UCSD-AML1 (cell line): ENCODE data around the gene SPATC1L.

ENCODE experiments used
- DNase-seq: peaks from one replicate; lab custom pipeline; 2025; ENCODE audit not compliant: unreplicated experiment; lab: John Stamatoyannopoulos, UW

SPATC1L gene

DNA sequence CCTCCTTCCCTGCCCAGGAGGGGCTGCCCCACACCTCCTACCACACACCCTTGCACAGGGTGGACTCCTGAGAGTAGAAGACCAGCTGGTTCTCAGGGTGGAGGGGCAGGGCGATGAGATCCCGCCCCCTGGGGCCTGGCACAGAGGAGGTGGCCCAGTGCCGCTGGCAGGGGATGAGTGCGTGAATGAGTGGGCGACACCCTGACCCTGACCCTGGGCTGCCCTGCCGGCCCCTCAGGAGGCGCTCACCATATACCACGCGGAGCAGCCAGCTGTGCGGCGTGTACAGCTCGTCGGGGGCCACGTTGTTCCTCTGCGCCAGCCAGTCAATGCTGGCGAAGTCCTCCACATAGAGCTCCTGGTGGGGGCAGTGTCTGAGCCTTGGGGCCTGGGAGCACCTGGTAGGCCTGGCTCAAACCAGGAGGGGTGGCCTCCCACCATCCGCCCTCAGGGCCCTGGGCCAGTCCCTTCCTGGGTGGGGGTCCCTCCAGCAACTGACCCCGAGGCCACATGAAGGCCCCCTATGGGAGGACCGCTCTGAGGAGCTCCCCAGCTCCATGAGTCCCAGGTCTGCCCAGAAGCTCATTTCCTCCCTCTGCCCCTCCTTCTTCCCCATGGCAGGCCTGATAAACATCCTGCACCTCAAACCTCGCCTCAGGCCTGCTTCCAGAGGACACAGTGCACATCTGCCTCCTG lies 31.3 kb upstream of the SPATC1L start:
- DNase-seq, result no peak

DNA sequence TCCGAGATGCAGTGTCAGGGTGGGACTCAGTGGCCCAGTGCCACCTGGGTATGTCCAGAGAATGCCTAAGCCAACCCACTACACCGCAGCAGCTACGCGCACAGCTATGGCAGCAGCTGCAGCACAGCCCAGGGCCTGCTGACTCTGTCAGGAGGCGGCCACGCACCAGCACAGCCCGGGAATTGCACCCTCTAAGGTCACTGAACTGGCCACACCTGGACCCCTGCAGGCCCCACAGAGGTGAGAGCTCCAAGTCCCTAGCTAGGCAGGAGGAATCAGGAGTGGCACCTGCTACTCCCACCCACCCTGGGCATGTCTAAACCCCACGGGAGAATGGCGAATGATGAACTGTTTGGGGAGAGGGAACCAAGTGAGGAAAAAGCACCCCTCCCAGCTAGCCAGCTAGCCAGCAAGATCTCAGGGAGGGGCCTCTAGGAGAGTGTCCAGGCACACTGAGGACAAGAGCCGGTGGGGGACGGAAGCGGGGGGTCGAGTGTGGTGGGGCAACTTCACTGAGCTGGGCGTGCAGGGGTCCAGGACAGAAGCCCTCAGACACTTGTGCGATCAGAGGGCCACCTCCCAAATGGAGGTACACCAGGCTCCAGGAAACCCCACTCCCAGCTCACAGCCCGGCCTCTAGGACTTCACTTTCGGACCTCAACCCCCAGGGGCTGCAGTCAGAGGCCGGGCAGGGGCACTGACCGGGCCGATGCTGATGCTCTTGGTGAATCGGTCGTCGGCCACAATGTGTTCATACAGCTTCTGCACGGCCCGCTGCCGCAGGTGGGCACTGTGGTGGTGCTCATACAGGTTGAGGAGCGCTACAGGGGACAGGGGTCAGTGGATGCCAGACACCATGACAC lies 30.4 kb upstream of the SPATC1L start:
- DNase-seq, result no peak

DNA sequence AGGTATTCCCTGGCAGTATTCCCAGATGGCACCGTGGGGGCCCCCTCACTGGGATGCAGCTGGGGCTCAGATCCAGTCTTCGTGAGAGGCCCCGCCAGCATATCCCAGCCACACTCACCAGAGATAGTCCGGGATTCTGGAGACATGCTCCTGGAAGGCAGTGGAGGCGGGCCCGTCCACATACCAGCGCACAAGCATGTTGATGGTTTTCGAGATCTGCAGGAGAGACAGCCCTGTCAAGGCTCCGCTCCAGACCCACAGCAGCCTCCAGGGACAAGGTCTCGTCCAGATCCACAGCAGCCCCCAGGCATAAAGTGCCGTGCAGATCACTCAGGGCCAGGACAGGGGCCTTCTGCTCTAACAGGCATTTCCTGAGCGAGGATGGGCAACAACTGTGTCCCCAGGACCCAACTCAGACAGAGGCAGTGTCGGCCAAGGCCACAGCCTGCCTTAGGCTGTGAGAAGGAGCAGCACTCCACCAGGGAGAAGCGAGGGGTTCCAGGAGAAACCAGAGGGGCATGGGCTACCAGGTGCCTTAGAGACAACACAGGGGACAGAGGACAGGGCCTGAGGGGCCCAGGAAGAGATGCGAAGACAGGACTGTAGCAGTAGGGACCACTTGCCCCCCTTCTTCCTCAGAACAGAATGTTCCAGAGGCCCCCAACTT lies 29.5 kb upstream of the SPATC1L start:
- no peak for DNase-seq

DNA sequence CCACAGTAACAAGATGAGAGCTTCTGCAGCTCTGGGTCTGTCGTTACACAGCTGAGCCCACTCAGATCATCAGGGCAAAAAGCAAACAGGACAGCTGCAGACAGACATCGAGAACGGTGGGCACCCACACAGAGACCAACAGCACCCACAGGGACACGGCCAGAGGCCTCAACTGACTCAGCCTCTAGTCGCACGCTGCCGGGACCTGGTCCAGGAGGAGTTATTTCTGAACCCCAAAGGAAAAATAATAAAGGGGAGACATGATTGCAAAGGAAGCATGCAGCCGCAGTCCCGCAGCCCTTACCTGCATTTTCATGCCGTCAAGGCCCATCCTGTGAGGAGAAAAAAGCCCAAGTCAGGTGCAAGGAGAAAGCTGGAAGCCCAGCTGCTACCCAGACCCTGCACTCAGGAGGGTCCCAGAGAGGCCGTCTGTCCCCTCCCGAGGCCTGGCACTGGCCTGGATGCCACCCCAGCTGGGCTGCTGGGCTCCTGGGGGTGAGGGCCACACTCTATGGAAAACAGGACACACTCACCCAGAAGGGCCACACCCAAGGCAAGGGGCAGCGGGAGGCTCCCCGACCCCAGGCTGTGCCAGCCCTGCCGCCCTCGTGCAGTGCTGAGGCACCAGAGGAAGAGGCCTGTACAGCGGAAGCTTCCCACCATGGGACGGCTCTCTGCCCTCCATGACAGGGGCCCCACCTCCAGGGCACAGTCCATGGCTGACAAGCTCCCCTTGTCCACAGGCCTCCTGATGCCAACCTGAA lies 28.6 kb upstream of the SPATC1L start:
- no peak for DNase-seq

DNA sequence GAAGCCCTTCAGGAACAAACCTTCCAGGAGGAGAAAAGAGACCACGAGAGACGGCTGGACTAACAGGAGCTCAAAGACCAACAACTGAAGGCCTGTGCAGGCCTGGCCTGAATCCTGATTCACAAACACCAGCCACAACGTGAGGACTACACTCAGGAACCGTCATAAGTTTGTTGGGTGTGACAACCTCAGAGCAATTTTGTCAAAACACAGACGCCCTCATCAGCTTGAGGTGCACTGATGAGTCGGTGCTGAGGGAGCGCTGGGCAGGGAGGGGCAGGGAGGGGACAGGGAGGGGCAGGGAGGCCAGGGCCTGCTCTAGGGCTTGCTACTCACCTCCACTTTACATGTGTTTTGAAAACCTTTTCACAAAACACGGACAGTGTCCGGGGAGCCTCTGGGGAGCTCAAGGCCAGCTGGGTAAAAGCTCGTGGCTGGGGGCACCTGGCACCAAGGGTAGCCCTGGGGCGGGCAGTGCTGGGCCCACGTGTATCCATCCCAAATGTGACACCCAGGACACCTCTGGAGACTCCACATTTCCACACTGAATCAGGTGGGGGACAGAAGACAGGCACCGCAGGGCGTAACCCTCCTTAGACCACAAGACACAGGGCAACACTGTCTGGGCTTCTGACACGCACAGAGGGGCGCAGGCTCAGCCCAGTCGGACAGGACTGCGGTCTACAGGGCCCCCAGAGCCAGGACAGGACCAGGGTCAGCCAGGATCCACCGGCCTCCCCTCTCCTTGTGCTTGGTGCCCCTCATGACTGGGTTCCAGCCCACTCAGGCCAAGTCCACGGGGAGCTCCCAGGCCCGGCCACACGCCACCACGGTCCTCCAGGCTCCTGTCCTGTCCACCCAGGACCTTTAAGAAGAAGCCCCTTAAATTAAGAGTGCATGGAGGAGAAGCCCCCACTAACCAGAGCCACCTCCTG lies 27.8 kb upstream of the SPATC1L start:
- DNase-seq, result no peak

DNA sequence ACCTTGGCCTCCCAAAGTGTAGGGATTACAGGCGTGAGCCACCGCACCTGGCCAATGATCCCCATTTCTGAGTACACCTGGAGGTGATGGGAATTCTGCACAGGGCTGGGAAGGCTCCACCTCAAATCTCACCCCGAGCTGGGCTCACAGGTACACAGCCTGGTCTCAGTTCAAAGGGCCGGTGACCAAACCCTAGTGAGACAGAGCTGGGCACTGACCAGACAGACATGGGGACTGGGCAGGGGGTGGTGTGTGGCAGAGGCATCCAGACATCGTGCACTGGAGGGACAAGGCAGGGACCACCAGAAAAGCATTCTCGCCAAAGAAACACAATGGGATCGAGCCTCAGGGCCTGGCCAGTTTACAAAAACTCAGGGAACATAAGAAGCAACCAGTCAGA lies 27.1 kb upstream of the SPATC1L start:
- no peak for DNase-seq

DNA sequence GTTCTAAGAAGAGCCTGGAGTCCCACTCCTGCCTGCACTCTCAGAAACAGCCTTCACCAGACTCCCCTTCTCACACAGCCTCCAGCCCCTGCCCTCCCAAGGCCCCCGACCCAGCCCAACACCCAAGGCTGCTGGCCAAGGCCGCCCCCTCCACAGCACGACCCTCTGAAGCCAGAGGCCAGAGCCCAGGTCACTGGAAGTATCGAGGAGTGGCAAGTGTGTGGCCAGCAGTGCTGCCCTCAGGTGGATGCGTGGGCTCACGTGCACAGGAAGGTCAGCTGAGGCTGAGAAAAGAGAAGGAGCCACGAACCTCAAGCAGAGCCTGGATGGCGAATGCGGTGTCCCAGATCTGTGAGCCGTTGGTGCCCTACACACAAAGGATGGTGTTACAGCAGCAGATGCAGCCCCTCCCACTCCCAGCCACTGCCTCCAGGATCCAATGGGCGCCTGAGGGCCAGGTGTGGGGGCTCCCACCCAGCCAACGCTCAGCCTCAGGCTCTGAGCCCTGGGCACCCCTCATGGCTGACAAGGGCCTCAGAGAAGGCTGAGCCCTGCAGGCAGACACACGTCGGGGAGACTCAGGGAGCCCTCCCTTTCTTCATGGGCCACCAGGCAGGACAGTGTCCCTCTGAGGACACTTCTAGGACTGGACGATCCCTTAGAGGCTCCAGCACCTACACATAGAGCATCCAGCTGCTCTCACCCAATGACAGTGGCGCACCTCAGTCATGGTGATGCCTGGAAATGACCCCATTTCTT lies 26.3 kb upstream of the SPATC1L start:
- no peak for DNase-seq

DNA sequence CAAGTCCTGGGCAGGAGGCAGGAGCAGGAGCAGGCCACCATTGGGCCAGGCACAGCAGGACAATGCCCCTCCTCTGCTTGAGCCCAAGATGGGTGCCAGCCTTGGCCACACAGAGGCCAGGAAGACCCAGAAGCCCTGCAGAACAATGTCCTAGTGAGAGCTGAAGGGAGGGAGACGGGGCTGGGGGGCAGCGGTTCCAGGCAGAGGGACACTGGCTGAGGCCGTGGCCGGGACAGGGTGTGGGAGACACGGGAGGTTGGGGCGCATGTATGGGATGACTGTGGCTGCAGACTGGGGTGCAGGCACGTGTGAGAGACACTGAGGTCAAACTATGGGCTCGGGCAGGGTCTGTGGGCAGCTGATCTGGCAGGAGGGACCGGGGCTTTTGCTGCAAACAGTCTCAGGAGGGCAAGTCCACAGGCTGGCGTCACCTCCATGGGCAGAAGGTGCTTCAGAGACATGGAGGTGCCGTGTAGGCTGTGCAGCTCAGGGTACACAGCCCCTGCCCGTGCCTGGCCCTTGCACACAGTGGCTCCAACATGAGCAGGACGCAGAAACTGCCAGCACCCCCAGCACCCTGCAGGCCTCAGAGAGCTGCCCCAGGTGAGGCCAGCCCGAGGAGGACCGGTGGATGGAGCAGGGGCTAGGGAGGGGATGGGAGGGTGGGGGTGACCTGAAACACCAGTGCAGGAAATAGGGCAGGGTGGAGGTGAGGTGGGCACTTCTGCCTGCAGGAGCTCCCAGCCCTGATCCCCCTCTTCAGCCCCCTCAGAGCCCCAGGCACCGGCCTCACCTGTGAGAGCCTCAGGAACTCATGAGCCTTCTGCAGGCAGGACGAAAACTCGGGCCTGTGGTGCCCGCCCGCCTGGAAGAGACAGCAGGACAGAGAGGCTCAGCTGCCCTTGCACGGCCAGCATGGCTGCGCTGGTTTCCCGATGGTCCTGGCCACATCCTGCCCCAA lies 24.8 kb upstream of the SPATC1L start:
- no peak for DNase-seq

DNA sequence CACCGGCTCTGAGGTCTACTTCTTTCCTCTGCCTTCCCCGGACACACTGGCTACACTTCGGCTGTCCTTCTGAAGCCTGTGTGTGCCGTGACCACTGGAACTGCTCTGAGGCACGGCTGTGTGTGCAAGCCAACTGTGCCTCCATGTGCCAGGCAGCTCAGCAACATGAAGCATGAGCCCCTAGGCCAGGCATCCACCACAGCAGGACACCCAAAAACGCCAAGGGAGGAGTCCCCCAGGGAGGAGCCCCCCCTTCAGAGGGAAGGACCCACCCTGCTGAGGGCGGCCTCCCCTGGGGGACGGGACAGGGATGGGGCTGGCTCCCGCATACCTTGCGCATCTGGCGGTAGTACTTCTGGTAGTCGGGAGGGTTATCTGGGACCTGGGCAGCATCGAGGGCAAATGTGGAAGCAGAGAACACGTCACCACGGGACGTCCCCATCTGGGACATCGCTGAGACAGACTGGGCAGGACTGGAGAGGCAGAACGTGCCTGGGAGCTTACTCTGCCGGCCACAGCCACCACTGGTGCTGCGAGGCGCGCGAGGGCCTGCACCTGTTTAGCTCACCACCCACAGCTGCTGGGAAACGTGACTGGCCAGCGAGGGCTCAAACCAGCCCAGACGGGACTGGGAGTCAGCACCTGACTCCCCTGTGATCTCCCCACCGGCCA lies 23.8 kb upstream of the SPATC1L start:
- DNase-seq, result no peak

DNA sequence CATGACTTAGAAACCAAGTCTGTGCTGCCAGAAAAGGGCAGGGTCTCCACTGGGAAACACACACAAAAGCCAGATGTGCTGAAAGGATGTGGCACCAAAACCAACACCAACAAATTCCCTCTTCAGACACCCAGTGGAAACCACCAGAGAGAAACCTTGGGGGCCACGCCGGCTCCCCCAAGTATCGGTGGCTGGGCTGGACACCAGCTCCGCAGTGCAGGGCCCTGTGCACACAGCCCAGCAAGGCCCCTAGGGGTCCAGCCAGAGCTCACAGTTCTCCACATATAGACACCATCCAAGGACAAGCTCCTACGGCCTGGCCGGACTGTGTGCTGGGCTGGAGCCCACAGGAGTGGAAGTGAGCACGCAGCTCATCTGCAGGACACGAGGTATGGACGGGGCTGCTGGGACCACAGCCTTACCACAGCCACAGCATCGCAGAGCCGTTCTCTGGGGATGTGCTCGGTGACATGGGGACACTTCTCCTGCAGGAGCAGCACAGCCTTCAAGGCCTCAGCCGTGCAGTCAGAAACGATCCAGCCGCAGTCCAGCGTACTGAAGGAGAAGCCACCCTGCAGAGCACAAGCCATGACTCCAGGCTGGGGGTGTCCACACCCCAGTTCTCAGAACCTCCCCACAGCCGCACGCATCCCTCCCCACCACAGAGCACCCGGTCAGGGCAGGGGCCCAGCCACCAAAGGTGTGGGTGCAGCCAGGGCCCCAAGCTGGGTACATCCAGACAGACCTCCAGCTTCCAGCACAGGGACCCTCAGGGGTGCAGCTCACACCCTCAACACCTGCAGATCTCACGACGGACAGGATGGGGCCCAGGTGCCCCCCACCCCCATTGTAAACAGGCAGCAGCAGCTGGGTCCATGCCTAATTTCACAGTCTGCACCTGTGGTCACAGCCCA lies 23.0 kb upstream of the SPATC1L start:
- DNase-seq, result no peak

DNA sequence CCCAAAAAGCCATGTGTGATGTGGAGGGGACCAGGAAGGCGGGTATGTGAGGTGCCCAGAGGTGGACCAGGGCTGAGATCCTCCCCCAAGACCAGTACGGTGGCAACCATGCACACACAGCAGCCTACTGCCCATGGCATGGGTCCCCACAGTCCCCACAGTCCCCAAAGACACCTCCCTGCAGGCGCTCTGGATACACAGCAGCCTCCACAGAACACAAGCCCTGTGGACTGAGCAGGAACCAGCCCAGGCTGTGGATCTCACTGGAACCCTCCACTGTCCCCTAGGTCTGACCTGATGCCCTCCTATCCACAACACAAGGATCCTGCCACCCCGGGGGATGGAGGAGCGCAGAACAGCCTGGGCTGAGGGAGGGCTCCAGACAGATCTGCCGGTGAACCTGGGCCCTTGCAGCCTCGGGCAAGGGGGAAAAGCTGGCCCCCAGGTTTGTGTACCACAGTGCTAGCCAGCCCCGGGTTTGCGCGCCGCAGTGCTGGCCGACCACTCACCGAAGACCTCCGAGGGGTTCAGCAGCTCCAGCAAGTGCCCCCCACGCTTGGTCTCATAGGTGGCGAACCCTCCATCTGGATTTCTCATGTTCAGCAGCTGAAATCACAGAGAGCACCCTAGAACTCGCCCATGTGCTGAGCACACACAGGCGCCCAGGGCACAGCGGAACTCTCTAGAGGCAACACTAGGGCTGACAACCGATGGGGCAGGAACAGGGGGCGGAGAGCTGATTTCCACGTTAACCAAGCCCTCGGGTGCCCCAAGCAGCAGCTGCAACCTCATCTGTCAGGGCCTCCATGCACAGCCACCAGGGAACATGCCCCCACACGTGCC lies 22.1 kb upstream of the SPATC1L start:
- no peak for DNase-seq

DNA sequence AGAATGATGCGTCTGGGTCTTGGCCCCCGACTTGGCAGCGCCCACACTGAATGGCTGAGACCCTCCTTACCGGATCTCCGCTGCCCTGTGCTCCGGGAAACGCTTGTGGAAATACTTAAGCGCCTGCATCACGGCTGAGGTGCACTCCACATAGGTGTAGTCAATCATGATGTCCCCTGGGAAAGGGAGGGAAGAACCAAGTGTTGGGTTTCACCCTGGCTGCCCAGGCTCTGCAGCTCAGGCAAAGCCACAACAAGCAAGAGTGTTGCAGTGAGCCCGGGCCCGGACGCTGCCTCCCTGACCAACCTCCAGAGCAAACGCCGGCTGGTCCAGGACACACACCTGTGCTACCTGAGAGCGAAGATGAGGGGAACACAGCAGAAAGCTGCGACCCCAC lies 21.5 kb upstream of the SPATC1L start:
- DNase-seq, result no peak

DNA sequence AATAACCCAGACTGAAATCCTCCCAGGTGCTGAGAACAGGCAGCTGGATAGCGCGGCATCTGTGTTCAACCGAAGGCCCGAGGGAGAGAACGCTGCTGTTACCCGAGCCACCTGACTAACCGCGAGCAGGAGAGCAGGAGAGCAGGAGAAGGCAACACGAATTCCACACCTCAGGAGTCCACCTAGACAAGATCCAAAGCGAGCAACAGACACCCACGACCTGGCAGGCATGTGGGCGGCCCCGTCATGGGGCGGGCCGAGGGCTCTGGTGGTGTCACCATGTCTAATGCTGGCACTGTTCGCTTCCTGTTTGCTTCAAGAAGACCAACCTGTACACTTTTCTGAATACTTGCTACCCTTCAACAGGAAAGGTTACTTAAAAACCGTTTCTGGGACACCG lies 20.9 kb upstream of the SPATC1L start:
- no peak for DNase-seq

DNA sequence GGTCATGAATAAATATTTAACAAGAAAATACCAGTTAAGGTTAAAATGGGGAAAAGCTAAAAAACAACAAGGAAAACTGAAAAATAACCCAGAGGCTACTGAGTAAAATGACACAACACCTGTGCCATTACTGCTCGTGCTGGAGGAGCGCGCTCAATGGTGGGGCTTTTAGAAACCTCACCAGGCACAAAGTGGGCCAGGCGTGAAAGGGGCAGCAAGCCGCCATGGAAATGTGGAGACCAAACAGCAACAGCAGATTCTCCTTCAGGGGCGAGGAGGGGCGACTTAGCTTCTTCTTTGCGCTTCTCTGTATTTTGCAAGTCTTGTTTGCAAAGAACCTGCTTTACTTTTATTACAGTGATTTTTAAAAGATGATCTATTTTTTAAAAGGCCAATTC lies 18.9 kb upstream of the SPATC1L start:
- no peak for DNase-seq

DNA sequence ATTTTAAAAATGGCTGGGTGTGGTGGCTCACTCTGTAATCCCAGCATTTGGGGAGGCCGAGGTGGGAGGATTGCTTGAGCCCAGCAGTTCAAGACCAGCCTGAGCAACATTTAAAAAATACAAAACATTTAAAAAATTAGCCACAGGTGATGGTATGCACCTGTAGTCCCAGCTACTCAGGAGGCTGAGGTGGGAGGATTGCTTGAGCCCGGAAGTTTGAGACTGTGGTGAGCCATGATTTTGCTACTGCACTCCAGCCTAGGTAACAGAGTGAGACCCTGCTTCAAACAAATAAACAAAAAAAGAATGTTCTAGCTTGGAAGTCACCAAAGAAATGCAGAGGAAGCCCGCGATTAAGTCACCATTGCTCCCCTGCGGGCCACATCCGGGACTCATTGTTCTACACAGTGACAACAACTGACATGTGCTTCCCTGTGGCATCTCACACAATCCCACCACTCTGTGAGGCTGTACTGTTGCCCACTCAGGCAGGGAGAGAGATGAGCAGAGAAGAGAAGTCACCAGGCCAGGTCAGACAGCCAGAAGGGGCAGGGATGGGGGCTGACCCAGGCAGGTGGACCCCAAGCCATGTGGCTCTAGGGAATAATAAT lies 18.4 kb upstream of the SPATC1L start:
- DNase-seq, result no peak
